HG03469 (cell line): ENCODE measurements around the gene CFAP299.

Experiments
- ATAC-seq: cut with Tn5 transposase; IDR thresholded peaks from one replicate; pipeline ENCODE4 v1.9.1; 2021; ENCODE audit warnings: mild to moderate bottlenecking, moderate library complexity, moderate number of reproducible peaks; ENCODE audit not compliant: unreplicated experiment

The CFAP299 gene

DNA sequence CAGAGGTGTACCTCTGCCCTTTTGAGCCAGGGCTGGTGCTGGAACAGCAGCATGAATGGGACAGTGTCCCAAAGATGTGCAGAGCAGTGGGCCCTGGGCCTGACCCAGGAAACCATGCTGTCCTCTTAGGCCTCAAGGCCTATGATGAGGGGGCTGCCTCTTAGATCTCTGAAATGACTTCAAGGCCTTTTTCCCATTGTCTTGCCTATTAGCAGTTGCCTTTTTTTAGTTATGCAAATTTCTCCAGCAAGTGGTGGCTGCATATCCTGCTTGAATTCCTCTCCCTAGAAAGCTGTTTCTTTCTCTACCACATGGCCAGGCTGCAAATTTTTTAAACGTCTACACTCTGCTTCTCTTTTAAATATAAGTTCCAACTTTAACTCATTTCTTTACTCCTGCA, 160.3 kb downstream of the CFAP299 start:
- ATAC-seq: no peak

DNA sequence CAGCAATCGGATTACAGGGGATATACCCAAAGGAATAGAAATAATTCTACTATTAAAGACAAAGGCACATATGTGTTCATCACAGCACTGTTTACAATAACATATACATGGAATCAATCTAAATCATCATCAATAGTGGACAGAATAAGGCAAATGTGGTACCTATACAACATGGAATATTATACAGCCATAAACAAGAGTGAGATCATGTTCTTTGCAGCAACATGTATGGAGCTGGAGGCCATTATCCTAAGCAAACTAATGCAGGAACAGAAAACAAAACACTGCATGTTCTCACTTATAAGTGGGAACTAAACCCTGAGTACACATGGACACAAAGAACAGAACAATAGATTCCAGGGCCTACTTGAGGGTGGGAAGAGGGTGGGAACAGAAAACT, 163.2 kb downstream of the CFAP299 start:
- no peak for ATAC-seq

DNA sequence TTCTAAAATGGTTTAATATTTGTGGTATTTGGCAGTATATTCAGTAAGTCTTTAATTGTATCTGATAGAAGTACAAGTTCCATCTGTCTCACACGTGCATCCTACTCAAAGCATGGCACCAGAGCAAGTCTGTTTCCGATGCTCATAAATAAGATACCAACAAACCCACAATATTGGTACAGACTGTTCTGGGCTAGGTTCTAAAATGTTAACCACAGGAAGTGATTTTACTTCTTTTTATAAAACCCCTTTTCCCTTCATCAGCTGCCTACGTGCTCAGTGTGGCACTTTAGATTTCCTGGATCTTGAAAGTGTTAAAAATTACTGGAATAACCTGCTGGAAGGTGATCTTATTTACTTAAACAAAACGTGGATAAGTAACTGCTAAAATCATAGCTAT, 165.1 kb downstream of the CFAP299 start:
- ATAC-seq: peak; percentile 56

DNA sequence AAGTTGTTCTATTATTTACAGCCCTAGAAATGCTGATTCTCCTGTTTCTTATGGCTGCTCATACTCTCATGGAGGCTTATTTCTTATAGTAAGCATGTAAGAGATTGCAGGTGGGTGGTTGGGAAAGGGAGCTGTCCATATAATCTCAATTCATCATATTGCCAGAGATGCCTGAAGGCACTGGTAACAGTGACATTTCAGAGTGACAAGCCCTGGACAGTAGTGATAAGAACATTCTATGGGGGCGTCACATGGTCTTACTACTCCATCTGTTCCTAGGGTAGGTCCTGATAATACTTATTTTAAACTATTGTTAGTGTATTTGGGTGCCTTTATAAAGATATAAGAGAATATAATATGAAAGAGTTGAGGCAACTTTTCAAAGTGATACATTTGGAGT, 171.5 kb downstream of the CFAP299 start:
- no peak for ATAC-seq

DNA sequence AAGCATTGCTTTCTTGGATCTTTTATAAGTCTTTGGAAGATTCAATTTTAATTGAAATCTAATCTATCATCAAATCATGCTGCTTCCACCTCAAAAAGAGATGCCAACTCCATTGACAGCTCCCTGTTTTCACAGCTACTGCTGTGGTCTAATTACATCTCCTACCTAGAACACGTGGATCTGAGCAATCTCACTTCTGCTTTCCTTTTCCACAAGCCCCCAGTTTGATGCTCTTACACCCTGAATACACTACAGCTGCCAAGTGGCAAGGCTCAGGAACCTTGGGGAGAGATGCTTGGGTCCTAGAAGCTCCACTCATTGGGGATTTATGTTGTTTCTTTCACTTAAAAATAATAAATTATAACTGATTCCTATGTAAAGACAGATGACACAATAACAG, 172.0 kb downstream of the CFAP299 start:
- peak; percentile 93 for ATAC-seq

DNA sequence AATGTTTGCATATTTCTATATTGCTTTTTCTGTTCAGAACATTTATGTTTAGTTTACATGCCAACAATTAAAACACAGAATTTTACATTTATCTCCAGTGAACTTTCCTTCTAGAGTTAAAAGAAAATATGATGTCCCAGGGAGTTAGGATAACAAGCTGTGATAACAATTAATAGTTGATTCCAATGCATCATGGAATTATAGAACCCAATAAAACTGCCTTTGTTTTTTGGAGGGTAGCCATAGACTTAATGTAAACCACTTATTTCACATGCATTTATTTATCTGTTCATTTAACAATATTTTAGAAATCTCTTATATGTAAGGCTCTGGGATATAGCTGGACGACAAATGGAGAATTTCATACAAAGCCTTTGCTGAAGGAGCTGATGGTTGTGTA, 180.0 kb downstream of the CFAP299 start:
- no peak for ATAC-seq

DNA sequence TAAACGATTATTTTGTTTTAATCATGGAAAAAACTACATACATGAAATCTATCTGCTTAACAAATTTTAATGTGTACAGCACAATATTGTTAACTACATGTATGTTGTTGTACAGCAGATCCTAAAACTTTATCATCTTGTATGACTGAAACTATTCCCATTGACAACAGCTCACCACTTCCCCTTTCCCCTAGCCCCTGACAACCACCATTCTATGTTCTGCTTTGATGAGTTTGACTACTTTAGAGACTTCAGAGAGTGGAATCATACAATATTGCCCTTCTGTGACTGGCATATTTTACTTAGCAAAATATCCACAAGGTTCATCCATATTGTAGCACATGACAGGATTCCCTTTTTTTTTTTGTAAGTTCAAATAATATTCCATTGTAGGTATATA, 185.9 kb downstream of the CFAP299 start:
- peak; percentile 78 for ATAC-seq

DNA sequence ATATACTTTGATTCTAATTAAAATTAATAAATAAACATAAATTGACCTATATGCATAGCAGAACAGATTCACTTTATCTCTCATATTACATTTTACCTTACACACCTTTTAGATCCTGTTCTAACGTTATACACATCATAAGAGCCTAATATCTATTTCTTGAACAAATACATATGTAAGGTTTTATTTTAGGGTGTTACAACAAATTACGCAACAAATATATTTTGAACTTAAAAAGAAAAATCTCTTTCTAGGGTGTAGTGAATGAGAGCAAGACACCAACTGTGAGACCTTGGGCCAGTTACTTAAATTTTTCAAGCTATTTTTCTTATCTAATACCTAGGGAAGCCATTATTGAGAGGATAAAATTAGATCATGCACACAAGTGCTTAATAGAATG, 191.2 kb downstream of the CFAP299 start:
- ATAC-seq: no peak

DNA sequence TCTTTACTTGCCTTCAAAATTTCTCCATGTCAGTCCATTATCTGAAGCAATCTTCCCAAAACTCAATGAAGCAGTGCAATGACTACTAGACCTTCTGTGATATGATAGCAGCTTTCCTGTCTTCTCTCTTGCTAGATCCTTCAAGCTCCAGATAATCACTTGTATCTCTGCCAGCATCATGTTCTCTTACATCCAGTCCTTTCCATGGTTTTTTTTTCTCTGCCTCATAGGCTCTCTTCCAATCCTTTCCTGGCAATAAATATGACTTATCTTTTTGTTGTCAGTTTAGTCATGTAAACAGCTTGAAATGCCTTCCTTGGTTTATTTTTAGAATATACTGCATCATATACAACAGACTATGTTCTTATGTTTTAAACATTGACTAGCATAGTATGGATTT, 193.5 kb downstream of the CFAP299 start:
- ATAC-seq: no peak

DNA sequence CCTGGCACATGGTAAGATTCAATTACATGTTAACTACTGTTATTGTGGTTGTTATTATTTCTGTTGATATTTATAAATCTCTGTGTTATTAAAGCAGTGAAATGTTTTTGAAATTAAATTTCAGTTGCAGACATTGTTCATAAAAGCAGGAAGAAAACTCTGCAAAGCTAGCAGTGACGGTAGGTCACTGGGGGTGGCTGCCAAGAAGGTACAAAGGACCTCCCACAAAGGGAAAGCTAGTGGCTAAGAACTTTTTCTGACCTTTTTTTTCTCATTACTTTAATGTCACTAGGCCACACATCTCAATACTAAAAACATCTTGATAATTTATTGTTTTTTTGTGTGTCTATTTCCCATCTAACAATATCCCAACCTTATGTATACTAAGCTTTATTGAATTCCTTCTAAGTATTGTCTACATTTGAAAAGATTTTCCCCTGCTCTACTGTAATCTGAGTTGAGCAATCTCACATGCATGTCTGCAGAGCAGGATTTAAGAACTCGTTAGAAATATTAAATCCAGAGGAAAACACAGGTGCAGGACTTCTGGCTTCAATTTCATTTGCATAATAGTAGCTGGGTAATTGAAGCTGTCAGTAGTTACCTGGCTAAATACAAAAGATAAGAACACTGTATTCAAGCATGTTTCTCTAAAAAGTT, 197.3 kb downstream of the CFAP299 start:
- no peak for ATAC-seq

DNA sequence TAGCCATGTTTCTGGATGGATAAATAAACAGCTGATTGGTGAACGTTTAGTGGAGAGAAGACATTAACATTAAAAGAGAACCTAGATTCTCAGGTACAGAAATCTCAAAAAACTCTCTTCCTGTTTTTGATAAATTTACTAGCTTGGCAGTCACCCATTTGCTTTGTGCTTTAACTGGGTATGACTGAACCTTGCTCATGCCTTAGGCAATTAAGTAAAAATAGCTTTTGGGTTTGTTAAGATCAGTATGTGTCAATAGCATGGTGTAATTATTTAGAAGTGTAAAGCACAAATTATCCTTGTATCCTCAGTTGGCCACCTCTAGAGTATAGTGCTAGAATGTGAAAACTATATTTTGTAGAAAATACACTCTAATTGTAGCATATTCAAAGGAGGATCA, 200.0 kb downstream of the CFAP299 start:
- ATAC-seq: no peak

DNA sequence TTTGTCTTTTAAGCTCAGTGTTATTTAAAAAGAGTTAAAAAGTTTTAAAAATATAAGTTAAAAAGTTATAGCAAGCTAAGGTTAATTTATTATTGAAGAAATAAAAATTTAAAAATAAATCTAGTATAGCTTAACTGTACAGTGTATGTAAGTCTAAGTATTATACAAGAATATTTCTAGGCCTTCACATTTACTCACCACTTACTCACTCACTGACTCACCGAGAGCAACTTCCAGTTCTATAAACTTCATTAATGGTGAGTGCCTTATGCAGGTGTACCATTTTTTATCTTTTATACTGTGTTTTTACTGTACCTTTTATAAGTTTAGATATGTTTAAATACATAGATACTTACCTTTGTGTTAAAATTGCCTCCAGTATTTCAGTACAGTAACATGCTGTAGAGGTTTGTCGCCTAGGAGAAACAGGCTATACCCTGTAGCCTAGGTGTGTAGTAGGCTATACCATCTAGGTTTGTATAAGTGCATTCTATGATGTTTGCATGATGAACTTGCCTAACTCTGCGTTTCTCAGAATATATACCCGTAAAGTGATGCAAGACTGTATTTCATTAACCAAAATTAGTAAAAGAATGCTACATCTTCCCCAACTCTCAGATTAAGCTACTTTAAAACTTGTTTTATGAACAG, 202.9 kb downstream of the CFAP299 start:
- ATAC-seq: no peak

DNA sequence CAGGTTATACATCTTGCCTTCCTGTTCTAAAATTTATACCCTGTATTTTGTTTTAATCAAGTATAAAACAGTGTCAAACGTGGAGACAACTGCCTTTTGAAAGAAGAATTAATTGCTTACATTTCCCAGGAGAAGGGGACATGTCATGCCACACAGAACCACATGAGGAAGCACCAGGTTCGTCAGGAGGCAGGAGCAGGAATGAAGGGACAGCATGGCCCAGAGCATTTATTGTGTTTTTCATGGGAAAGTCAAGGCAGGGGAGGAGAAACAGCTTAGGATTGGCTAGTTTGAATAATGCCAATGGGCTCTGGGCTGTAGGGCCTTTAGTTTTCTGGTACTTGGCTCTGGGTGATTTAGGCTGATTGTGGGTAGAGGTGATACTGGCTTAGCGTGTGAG, 203.7 kb downstream of the CFAP299 start:
- no peak for ATAC-seq

DNA sequence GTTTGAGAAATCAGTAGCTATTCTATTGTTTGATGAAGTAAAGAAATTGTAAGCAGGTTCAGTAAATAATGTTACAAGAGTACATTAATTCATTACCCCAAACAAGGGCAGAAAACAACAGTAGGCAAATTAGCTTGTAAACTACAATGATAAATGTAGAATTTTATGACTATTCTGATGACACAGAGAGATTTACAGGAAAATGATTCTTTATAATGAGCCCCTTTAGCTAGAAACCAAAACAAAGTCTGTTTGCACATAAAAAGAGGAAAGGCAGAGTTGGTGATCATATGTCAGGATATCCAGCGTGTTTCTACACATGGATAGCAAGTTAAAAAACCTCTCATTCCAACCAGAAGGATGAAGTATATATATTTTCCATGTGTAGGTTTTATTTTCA, 204.8 kb downstream of the CFAP299 start:
- no peak for ATAC-seq

DNA sequence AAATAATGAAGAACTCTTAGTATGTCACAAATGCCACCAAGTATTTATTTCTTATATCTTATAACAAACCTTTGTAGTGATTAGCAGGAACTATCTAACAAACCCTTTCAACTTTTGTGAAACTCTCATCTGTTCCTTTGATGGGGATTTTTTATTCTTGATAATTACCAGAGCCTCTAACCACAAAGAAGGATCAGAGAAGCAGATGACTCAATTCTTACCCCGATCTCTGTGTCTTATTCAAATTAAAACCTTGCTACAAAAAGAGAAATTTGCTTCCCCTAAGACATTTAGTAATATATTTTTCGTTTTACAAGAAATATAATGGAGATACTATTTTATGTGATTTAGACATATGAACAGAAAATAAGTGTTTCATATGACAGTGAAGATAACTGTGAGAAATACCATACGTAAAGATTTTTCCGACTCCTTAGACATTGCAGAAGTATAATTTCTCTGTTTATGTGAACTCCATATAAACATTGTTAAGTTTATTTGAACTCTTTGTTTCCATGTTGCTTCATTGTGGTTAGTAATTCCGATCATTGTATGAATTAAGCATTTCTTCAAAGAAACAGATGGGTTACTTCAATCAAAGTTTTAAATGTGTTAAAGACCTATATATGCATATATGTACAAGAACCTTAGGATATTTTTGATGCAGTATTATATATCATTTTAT, 205.4 kb downstream of the CFAP299 start:
- ATAC-seq: peak; percentile 88

DNA sequence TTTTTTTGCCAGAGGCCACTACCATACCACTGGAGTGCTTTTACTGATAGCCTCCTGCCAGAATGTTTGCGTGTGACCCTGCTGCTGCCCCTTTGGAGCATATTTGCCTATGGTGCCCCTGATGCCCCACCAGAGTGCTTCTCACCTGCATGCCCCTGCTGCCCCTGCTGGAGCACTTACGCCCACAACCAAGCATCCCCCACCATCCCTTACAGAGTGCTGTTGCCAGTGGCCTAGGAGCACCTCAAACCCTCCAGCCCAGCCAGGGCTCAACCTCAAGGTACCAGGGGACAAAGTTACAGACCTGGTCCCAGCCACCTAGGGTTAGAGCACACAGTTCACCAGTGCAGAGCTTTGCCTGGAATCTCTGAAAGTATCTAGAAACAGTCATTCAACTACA, 207.2 kb downstream of the CFAP299 start:
- ATAC-seq: no peak

DNA sequence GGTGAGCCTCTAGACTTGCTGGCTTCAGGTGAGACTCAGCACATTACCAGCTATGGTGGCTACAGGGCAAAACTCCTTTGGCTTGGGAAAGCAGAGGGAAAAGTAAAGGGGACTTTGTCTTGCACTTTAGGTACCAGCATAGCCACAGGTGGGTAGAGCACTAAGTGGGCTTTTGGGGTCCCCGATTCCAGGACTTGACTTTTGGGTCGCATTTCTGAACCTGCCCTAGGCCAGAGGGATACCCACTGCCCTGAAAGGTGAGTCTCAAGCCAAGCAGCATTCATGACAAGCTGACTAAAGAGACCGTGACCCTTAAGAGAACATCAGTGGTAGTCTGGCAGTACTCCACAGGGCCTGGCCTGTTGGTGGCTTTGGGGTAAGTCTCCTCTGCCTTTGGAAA, 224.8 kb downstream of the CFAP299 start:
- ATAC-seq: no peak

DNA sequence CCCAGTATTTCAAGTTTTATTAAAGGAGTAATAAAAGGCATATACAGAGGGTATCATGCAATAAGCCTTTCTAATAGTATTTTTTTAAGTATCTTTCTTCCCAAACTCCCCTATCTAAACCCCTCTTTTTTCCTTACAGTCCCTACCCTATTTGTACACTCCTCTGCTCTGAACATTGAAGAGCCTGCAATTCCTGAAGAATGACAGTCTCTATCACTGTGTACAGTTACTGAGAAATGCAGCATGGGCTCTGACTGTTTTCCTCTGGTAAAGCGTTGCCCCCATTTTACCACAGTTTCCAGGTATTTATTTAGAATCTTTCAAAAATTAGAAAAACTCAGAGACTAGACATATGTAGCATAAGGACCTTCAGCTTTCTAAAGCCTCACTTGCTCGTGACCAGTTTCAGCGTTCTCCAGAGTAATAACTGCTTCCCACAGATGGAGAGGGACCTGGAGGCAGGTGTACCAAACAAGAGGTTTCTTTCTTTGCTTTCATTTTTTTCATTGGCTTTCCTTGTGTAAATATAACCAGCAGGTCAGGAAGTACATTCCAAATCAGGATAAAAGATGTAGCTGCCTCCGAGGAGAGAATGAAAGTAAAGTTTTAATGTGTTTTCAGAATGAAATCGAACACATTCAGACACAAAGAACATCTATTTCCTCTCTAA, 230.8 kb downstream of the CFAP299 start:
- ATAC-seq: no peak

DNA sequence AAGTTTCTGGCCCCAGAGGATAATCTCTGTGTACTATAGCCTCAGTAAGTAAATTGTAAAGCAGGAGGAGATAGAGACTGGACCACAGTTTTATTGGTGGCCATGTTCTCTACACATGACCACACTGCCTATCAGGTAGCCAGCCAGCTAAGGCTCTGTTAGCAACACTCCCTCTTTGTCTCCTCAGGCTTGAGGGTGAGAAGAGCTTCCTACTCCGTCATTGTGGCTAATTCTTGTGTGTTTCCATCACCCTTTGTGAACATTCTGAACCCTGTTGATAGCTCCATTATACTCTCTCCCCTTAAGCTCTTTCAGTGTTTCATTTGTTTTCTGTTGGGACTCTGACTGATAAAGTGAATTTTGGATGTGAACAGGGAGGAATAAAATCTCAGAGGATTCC, 233.4 kb downstream of the CFAP299 start:
- no peak for ATAC-seq

DNA sequence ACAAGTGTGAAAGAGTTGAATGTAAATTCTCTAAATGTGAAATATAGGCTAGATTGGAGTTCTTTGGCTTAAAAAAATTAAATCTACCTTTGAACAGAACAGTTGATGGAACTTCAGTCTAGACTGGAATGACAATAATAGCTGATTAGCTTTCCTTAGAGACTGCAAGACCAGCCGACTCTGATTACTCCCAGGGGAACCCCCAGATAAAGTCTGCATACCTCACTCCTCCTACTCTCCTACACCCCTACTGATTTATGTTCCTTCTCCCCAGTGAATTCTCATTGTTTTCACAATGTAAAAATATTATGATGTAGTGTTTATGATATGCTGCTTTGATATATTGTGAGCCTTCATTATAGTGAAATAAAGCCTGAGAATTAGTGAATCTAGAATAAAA, 241.3 kb downstream of the CFAP299 start:
- no peak for ATAC-seq

DNA sequence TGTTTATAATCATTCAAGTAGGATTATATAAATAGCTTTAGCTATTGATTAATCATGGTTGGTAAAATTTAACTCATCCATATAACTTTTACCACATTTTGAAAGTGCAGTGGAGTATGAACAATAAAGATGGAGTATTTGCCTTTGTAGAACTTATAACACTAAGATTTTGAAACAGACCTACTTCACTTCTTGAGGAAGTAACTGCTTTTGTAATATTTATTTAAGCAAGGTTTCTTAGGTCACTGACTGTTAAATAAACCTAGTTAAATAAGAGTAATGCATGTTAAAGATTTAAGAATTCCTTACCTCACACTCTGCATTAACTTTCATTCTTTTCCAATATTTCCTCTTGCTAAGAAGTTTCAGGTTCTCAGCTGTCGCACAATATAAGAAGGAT, 242.5 kb downstream of the CFAP299 start:
- no peak for ATAC-seq

DNA sequence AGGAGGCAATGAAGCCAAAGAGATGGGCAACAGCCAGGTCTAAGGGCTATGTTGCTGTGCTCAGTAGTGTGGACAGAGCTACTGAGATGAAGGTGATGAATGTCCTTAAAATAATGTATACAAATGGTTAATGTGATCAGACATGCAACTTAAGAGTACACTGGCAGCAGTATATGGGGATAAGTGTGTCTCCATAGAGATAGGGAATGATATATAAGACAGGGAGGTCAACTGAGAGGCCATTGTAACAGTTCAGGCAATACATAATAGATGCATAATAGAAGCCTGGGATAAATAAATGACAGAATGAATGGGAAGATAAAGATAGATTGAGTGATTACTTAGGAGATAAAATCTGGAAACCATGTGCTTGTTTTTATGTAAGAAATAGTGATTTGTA, 250.0 kb downstream of the CFAP299 start:
- no peak for ATAC-seq
